NCI-H1105 treated with DMSO at 0.1 percent for 48 hours (cell line): ENCODE data around the gene GADD45B.

Experiments
- DNase-seq: peaks from one replicate; lab custom pipeline; 2025; lab: John Stamatoyannopoulos, UW

The GADD45B gene

DNA sequence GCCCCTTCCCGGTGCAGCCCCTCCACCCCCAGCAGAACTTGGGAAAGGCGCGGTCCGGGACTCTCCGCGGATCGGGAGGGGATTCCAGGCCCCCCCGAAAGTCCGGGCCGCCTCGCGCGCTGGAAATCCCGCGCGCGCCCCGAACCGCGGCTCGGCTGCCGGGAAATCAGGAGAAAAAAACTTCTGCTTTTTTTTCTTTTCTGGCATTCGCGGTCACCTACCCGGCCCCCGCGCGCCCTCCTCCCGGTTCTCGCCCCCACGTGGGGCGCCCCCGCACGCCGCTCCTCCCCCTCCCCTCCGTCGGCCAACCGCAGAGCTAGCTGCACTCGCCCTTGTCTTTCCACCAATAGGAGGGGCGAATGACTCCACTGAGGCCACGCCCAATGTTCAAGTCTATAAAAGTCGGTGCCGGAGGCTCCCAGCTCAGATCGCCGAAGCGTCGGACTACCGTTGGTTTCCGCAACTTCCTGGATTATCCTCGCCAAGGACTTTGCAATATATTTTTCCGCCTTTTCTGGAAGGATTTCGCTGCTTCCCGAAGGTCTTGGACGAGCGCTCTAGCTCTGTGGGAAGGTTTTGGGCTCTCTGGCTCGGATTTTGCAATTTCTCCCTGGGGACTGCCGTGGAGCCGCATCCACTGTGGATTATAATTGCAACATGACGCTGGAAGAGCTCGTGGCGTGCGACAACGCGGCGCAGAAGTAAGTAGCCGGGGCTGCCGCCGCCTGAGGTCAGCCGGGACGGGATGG lies at the start of gene GADD45B:
Gene GADD45B, plus strand, starts transcription at position 426 of the 749 bp plus-strand sequence. Its CDS starts 232 bp downstream, at position 658.
- DNase-seq, result peak; percentile 95

GRCh38 chr19:2426611-2427428 lies 49.1 kb upstream of the GADD45B start:
- DNase-seq, result no peak

GRCh38 chr19:2427429-2428320 lies 48.3 kb upstream of the GADD45B start, which contains the start of gene TIMM13:
Gene TIMM13 (minus strand): TSS chr19:2427586. CDS start chr19:2427533, 53 bp downstream.
- DNase-seq, result peak; percentile 95

- DNase-seq, result peak; percentile 55
Observed at GRCh38 chr19:2428321-2428690, 47.6 kb upstream of the GADD45B start.

DNA sequence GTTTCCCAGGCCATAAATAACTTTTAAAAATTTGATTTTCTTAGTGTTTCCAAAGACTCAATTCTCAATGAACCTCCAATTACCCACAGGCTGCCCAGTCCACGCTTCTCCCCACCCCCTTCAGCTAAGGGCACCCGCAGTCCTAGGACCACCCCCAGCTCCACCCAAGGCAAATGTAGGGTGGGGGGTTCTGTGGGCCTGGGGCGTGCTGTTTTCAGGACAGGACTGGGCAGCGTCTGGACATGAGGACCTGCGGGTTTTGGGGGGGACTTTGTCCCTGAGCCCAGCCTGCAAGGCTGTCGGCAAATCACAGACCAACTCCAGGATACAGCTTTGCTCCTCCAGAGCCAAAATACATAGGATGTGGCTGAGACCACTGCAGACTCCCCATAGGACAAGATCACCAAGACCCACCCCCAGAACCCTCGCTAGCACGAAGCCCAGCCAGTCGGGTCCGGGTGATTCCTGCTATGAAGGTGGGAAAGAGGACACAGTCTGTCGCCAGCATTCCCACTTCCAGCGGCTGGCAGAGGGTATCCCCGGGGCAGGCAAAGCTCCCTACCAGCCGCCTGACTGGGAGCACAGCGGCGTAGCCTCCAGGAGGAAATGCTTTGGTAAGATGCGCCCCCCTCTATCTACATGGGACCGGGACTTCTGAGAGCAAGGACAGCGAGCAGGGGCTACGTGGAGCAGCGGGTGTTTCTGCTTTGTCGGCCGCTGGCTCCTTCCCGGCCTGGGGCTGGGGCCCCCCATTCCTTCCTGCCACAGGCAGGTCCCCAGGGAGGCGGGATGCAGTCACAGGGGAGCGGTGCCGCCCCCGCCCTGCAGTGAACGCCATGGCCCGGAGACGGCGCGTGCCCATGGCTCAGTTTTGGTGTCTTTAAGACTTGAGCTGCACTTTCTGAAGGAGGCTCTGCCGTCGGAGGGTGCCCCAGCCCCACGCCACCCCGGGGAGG lies 46.9 kb upstream of the GADD45B start:
- peak; percentile 67 for DNase-seq

- no peak for DNase-seq
Observed at GRCh38 chr19:2429917-2430535, 45.9 kb upstream of the GADD45B start.

DNA sequence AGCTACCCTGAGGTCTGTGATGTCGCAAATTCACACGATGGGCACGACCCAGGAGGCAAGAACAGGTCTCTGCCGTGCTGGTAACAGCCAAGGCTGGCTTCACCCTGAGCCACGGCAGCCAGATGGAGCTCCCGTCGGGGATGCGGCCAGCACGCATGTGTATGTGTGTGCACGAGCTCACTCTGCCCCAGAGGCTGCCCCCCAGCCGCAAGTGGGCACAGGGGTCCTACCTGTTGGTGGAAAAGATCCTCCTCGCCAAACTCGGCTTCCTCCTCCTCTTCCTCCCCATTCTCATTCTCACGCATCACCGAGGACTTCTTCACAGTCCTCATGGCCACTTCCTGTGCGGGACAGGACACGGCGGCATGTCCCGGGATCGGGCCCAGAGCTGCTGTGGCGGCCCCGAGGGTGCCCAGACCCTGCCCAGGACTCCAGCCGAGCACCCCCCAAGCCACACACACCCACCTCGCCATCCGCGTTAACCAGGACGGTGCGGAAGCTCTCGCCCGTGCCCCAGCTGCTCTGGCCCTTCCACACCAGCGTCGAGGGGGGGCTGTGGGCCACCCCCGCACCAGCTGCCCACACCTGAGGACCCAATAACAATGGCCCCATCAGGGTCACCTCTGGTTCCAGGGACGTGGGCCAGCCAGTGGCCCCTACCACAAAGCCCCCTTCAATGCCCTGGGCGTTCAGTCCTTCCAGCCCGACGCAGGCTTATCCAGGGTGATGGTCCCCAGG lies 44.4 kb upstream of the GADD45B start:
- no peak for DNase-seq

DNA sequence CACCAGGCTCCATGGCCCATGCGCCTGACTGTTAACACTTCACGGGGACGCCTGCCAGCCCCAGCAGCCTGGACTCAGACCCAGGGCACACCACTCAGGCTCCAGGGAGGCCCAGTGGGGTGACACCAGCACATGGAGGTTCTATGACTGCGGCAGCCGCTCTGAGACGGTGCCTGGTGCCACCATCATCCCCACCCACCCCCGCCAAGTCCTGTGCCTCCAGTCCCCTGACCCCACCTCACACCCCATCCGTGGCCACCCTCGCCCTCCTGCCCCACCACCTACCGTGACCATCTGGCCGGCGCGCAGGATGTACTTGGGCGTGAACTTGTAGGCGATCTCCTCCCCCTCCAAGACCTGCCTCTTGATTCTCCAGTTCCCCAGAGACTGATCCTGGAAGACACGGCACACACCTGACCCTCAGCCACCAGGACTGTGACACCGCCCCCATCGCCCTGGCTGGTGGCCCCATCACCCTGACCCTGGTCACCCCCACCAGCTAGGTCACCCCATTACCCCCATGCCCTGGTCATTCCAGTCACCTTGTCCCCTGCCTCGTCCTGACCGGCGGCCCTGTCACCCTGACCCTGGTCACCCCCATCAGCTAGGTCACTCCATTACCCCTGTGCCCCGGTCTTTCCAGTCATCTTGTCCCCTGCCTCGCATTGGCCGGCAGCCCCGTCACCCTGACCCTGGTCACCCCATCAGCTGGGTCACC lies 43.6 kb upstream of the GADD45B start:
- DNase-seq, result no peak

DNA sequence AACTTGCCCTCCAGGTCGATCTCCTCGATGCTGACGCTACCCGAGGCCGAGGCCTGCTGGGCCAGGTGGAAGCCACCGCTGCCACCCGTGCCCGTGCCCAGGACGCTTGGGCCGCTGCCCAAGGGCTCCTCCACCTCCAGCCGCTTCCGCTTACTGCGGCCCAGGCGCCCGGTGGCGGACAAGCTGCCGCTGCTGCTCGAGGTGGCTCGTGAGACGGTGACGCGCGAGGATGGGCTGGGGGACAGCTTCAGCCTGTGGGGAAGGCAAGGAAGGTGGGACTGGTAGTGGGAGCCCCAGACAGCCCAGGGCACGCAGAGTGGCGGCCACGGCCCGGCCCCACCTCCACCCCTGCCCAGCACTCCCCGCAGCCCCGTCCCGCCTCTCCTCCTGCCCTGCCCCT lies 42.1 kb upstream of the GADD45B start:
- DNase-seq, result no peak

GRCh38 chr19:2434267-2434666 lies 41.7 kb upstream of the GADD45B start:
- DNase-seq, result no peak

DNA sequence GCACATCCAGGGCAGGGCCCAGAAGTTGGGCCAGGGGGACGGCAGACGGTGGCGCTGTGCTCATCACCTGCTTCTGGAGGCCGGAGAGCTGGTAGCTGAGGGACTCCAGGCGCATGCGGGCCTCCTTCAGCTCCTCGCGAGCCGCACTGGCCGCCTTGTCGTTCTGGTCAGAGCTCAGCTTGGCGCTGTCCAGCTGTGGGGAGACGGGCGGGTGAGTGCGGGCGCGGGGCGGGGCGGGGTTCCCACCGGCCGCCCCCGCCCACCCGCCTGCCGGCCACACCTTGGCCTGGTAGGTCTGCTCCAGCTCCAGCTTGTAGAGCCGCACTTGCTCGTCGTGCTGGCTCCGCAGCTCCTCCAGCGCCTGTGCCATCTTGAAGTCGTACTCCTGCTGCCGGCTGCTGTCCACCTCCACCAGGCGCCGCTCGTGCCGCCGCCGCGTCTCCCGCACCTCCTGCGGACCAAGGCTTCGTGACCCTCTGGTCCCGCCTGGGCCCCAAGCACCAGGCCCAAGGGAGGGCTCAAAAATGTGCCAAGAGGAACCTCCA lies 41.1 kb upstream of the GADD45B start:
- DNase-seq, result no peak

GRCh38 chr19:2436384-2436783 lies 39.5 kb upstream of the GADD45B start:
- no peak for DNase-seq

GRCh38 chr19:2436926-2437325 lies 39.0 kb upstream of the GADD45B start:
- no peak for DNase-seq

- no peak for DNase-seq
Observed at GRCh38 chr19:2438178-2438577, 37.7 kb upstream of the GADD45B start.

GRCh38 chr19:2440515-2440914 lies 35.4 kb upstream of the GADD45B start:
- no peak for DNase-seq

- DNase-seq, result no peak
Observed at GRCh38 chr19:2441096-2441752, 34.7 kb upstream of the GADD45B start.

DNA sequence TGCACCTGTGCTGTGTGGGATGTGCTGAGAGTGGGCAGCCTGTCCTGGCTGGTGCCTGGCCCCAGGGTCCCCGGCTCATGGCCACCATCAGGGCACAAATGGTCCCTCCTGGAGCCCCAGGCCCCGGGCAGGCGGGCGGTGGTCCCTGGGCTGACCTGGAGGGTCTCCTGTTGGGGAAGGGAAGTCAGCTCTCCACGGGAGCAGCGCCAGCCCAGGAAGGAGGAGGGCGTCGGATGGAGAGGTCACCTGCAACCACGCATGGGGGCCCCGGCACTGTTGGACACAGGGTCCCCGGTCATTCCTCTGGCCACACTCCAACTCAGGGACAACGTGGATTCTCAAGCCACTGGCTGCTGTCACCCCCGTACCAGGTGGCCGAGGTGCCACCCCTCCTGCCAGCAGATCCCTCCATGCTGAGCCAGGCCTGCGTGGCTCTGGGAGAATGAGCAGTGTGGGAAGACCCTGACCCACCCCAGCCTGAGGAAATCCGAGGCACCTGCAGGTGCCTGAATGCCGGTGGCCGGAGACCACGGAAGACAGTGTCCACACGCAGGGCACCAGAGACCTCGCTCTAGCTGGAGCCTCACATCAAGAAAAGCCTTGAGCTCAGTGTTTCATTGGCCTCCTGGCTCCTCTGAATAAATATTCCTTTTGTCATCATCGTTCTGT lies 32.7 kb upstream of the GADD45B start:
- no peak for DNase-seq

DNA sequence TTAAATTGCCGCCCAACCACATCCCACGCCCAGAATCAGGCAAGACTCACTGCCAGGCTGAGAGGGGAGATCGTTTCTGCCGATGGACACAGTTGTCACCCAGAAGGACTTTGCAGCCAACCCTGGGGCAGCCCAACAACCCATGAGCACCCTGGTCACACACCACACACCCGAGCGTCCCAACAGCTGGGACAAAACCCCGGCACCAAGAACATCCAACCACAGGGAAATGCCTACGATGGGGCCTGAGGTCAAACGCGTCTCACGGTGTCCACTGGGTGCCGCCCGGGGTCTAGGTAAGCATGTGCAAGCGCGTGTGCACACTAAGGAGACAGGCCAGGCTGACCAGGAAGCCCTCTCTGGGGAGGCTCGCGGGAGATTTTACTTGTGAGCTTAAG lies 32.1 kb upstream of the GADD45B start:
- DNase-seq, result no peak
